Right renal cortex interstitium (tissue), 3 donors: Measurements from ENCODE around the gene PNRC1. TPM values are rescaled to one million over a fixed set of nuclear protein-coding genes. Genes with fewer than 3 reads are reported as not detected.
A peak's percentile ranks its signal among the peaks of the same experiment; 100 is the strongest.
"Not testable (repeated sequence)": the region's sequence is repeated elsewhere in the genome, so short reads cannot be mapped to it uniquely, and the experiment has no call there.

ENCODE experiments used
- DNase-seq, 3 donors: peaks; one replicate each; pipeline ENCODE4 v3.0.0-alpha.2; 2013; ENCODE audit warnings: low read depth in 3 of 3, low spot score in 2 of 3
- polyA plus RNA-seq, 3 donors: library from polyadenylated mRNA; unstranded; fragments of 120-200 nt; gene quantifications; one replicate each; pipeline ENCODE4 v1.2.1, GENCODE V29; 2013; ENCODE audit not compliant: insufficient read length in 3 of 3

PNRC1 gene
- polyA plus RNA-seq, result 100 to 1,000 TPM; 116 to 130 (median 130) TPM

GRCh38 chr6:89080281-89081128 is at the start of gene PNRC1:
Gene PNRC1 (plus strand): TSS chr6:89080751. CDS start chr6:89080895, 144 bp downstream.
- DNase-seq, result peak; percentile 97 to 98 (median 98)

GRCh38 chr6:89032599-89032998 is 48.0 kb upstream of the PNRC1 start:
- DNase-seq, result no peak

- no peak for DNase-seq
Measured at GRCh38 chr6:89033461-89033860, 47.1 kb upstream of the PNRC1 start.

- not testable (repeated sequence) for DNase-seq
Measured at GRCh38 chr6:89034116-89034515, 46.4 kb upstream of the PNRC1 start.

GRCh38 chr6:89034586-89035251 is 45.8 kb upstream of the PNRC1 start:
- DNase-seq, result no peak

- peak; percentile 61 to 77 (median 63) for DNase-seq
Measured at GRCh38 chr6:89035252-89036101, 45.1 kb upstream of the PNRC1 start.

GRCh38 chr6:89037141-89037900 is 43.2 kb upstream of the PNRC1 start:
- no peak for DNase-seq

GRCh38 chr6:89037901-89038293 is 42.7 kb upstream of the PNRC1 start:
- not testable (repeated sequence) for DNase-seq

- no peak for DNase-seq
Measured at GRCh38 chr6:89042664-89043063, 37.9 kb upstream of the PNRC1 start.

GRCh38 chr6:89044328-89045010 is 36.1 kb upstream of the PNRC1 start:
- no peak for DNase-seq

- no peak for DNase-seq
Measured at GRCh38 chr6:89045011-89045387, 35.6 kb upstream of the PNRC1 start.

- DNase-seq, result no peak
Measured at GRCh38 chr6:89045576-89045975, 35.0 kb upstream of the PNRC1 start.

- no peak for DNase-seq
Measured at GRCh38 chr6:89047473-89047872, 33.1 kb upstream of the PNRC1 start.

- DNase-seq, result no peak
Measured at GRCh38 chr6:89048288-89048923, 32.1 kb upstream of the PNRC1 start.

GRCh38 chr6:89048985-89049384 is 31.6 kb upstream of the PNRC1 start:
- no peak for DNase-seq

GRCh38 chr6:89050155-89050554 is 30.4 kb upstream of the PNRC1 start:
- DNase-seq, result no peak

- no peak for DNase-seq
Measured at GRCh38 chr6:89050697-89051096, 29.9 kb upstream of the PNRC1 start.

GRCh38 chr6:89051676-89052075 is 28.9 kb upstream of the PNRC1 start:
- no peak for DNase-seq

GRCh38 chr6:89054208-89054607 is 26.3 kb upstream of the PNRC1 start:
- no peak for DNase-seq
